HCT116 (cell line): ENCODE results near the gene FHIT.

Experiments
- CBX3 ChIP-seq: IDR thresholded peaks from 2 replicates; pipeline ENCODE4 v1.6.1; 2012; ENCODE audit warnings: low read depth
- CTCF ChIP-seq, 3 experiments: fragments of 200-600 bp in 1 of 3; sonication (generic) in 1 of 3; IDR thresholded peaks in 2 of 3; conservative IDR thresholded peaks in 1 of 3; 2 replicates each; pipeline ENCODE4 v1.5.1; 2012 to 2017; ENCODE audit warnings: low read depth in 2 of 3, low read length in 2 of 3, antibody characterized with exemption in 1 of 3, borderline replicate concordance in 1 of 3, control low read depth in 1 of 3, mild to moderate bottlenecking in 1 of 3, mixed read lengths in 1 of 3, mixed run types in 1 of 3, moderate library complexity in 1 of 3; ENCODE audit not compliant: insufficient read depth in 1 of 3
- EGR1 ChIP-seq: IDR thresholded peaks from 2 replicates; pipeline ENCODE4 v1.6.1; 2012; ENCODE audit warnings: low read depth
- EZH2 ChIP-seq: fragments of 200-600 bp; sonication (generic); IDR thresholded peaks from 2 replicates; pipeline ENCODE4 v1.6.1; 2017; ENCODE audit warnings: antibody characterized with exemption, mixed run types
- MAX ChIP-seq: IDR thresholded peaks from 2 replicates; pipeline ENCODE4 v1.6.1; 2012
- POLR2A ChIP-seq: IDR thresholded peaks from 2 replicates; pipeline ENCODE4 v1.7.0; 2011; ENCODE audit warnings: borderline replicate concordance; ENCODE audit not compliant: insufficient read depth, insufficient read length; ENCODE audit errors: extremely low read depth
- POLR2AphosphoS5 ChIP-seq: IDR thresholded peaks from 2 replicates; pipeline ENCODE4 v1.6.1; 2011; ENCODE audit warnings: mild to moderate bottlenecking, low read depth, low read length, moderate library complexity
- RAD21 ChIP-seq: IDR thresholded peaks from 2 replicates; pipeline ENCODE4 v1.6.1; 2012; ENCODE audit warnings: low read depth, mild to moderate bottlenecking
- SIN3A ChIP-seq: IDR thresholded peaks from 2 replicates; pipeline ENCODE4 v1.6.1; 2012; ENCODE audit warnings: low read depth
- ZFX ChIP-seq: fragments of 450-650 bp; IDR thresholded peaks from 2 replicates; pipeline ENCODE4 v1.6.1; 2017

GRCh38 chr3:61172203-61172602 lies 79.0 kb downstream of the FHIT start:
- TF ChIP-seq POLR2A, result no peak
- TF ChIP-seq CTCF (IDR thresholded peaks at IDR 0.05 in 2 of 3, conservative IDR thresholded peaks at IDR 0.05 in 1 of 3; ENCODE audit: borderline replicate concordance in 1 of 3, insufficient read depth in 1 of 3, low read depth in 2 of 3, low read length in 2 of 3), result no peak
- no peak for TF ChIP-seq CBX3
- no peak for TF ChIP-seq EGR1
- no peak for TF ChIP-seq MAX
- no peak for TF ChIP-seq ZFX
- TF ChIP-seq EZH2, result no peak
- TF ChIP-seq RAD21, result no peak
- TF ChIP-seq POLR2AphosphoS5, result no peak
- TF ChIP-seq SIN3A, result no peak
